HuH-7.5 (cell line): ENCODE results near the gene ELK1.
"Not testable (repeated sequence)": the region's sequence is repeated elsewhere in the genome, so short reads cannot be mapped to it uniquely, and the experiment has no call there.

Experiments used
- DNase-seq: peaks from one replicate; pipeline ENCODE4 v3.0.0; 2011; ENCODE audit warnings: low spot score

The ELK1 gene

GRCh38 chrX:47611926-47612325 is 38.4 kb downstream of the ELK1 start:
- DNase-seq = no peak

- no peak for DNase-seq
Measured at GRCh38 chrX:47611489-47611888, 38.9 kb downstream of the ELK1 start.

GRCh38 chrX:47610511-47610910 is 39.9 kb downstream of the ELK1 start:
- DNase-seq = no peak

GRCh38 chrX:47608130-47608810 is 42.1 kb downstream of the ELK1 start:
- no peak for DNase-seq

GRCh38 chrX:47607091-47607490 is 43.3 kb downstream of the ELK1 start:
- DNase-seq = no peak

GRCh38 chrX:47605024-47605423 is 45.3 kb downstream of the ELK1 start:
- DNase-seq = no peak

- not testable (repeated sequence) for DNase-seq
Measured at GRCh38 chrX:47603125-47603524, 47.2 kb downstream of the ELK1 start.

GRCh38 chrX:47597222-47597621 is 53.1 kb downstream of the ELK1 start:
- no peak for DNase-seq

- no peak for DNase-seq
Measured at GRCh38 chrX:47596256-47596655, 54.1 kb downstream of the ELK1 start.

GRCh38 chrX:47595716-47596251 is 54.6 kb downstream of the ELK1 start:
- no peak for DNase-seq

GRCh38 chrX:47593522-47593921 is 56.8 kb downstream of the ELK1 start:
- DNase-seq = no peak

- no peak for DNase-seq
Measured at GRCh38 chrX:47590984-47591383, 59.4 kb downstream of the ELK1 start.

- no peak for DNase-seq
Measured at GRCh38 chrX:47587906-47588735, 62.2 kb downstream of the ELK1 start.

GRCh38 chrX:47587091-47587891 is 63.1 kb downstream of the ELK1 start:
- no peak for DNase-seq

GRCh38 chrX:47586043-47586787 is 64.1 kb downstream of the ELK1 start:
- no peak for DNase-seq
